PC-9 (cell line): ENCODE results near the gene SETDB2. TPM values are rescaled to one million over a fixed set of nuclear protein-coding genes. Genes with fewer than 3 reads are reported as not detected.

Experiments used
- BruUV-seq: library from RNA; stranded (reverse); fragments of 400-500 nt; replicated peaks from 2 replicates; lab custom pipeline; 2021; lab: Mats Ljungman, UMichigan
- CTCF ChIA-PET: fragments of 300-600 bp; sonication (Branson Sonifier 250); formaldehyde crosslinking; loops from one replicate; lab custom pipeline; 2022; ENCODE audit warnings: antibody characterized with exemption; lab: Charles Lee
- POLR2A ChIA-PET: fragments of 300-600 bp; sonication (Branson Sonifier 250); formaldehyde crosslinking; loops from one replicate; lab custom pipeline; 2022; ENCODE audit warnings: antibody characterized with exemption; ENCODE audit not compliant: unreplicated experiment; lab: Charles Lee
- DNase-seq, 2 experiments: peaks; one replicate each; pipeline versions ENCODE4 v3.0.0 to v3.0.0-alpha.2; 2015 to 2022; ENCODE audit warnings: mixed read lengths in 1 of 2
- H2AFZ ChIP-seq: fragments of 200-600 bp; sonication (generic); 2 replicates; pipeline ENCODE4 v1.8.1; 2017; ENCODE audit warnings: antibody characterized with exemption
- H3F3A ChIP-seq: fragments of 200-600 bp; sonication (generic); 2 replicates; pipeline ENCODE4 v1.8.1; 2017; ENCODE audit warnings: antibody characterized with exemption, mild to moderate bottlenecking, low read depth; ENCODE audit not compliant: insufficient read depth
- H3K27ac ChIP-seq: fragments of 200-600 bp; sonication (generic); 2 replicates; pipeline ENCODE4 v1.6.1; 2016; ENCODE audit warnings: mixed run types
- H3K27me3 ChIP-seq: fragments of 200-600 bp; sonication (generic); 2 replicates; pipeline ENCODE4 v1.6.1; 2016; ENCODE audit warnings: low read depth, mixed run types; ENCODE audit not compliant: insufficient read depth
- H3K36me3 ChIP-seq: fragments of 200-600 bp; sonication (generic); 2 replicates; pipeline ENCODE4 v1.6.1; 2016; ENCODE audit warnings: low read depth, mixed run types
- H3K4me1 ChIP-seq: fragments of 200-600 bp; sonication (generic); replicated peaks from 2 replicates; pipeline ENCODE4 v1.6.1; 2016; ENCODE audit warnings: mixed run types; ENCODE audit not compliant: insufficient read depth
- H3K4me2 ChIP-seq: fragments of 200-600 bp; sonication (generic); 2 replicates; pipeline ENCODE4 v1.6.1; 2017; ENCODE audit warnings: mixed run types
- H3K4me3 ChIP-seq: fragments of 200-600 bp; sonication (generic); 2 replicates; pipeline ENCODE4 v1.6.1; 2016; ENCODE audit warnings: mixed run types
- H3K79me2 ChIP-seq: fragments of 200-600 bp; sonication (generic); 2 replicates; pipeline ENCODE4 v1.6.1; 2017; ENCODE audit warnings: low read depth, mixed run types
- H3K9me2 ChIP-seq: fragments of 200-600 bp; sonication (generic); 2 replicates; pipeline ENCODE4 v1.8.1; 2017; ENCODE audit warnings: mild to moderate bottlenecking; ENCODE audit not compliant: insufficient read depth
- H3K9me3 ChIP-seq: fragments of 200-600 bp; sonication (generic); 2 replicates; pipeline ENCODE4 v1.8.1; 2016; ENCODE audit warnings: low read depth; ENCODE audit not compliant: insufficient read depth
- H4K20me1 ChIP-seq: fragments of 200-600 bp; sonication (generic); 2 replicates; pipeline ENCODE4 v1.8.1; 2017; ENCODE audit not compliant: insufficient read depth
- CTCF ChIP-seq: fragments of 200-600 bp; sonication (generic); conservative IDR thresholded peaks from 2 replicates; pipeline ENCODE4 v1.6.1; 2017; ENCODE audit warnings: mixed run types, antibody characterized with exemption, mild to moderate bottlenecking, moderate library complexity
- EZH2 ChIP-seq: fragments of 200-600 bp; sonication (generic); IDR thresholded peaks from 2 replicates; pipeline ENCODE4 v1.8.0; 2017; ENCODE audit warnings: antibody characterized with exemption, low read depth
- intact Hi-C: fragments of 100-400 bp; cut with micrococcal nuclease; formaldehyde crosslinking; loops from one replicate; pipeline ENCODE4 v1.10.0; 2022; ENCODE audit not compliant: unreplicated experiment
- total RNA-seq: library from RNA; stranded (reverse); gene quantifications from 2 replicates; pipeline ENCODE4 v1.2.3, GENCODE V29; 2021

Gene SETDB2
- total RNA-seq, 1 experiment from 2014 or later: 6.9 TPM

GRCh38 chr13:49395878-49396380 is 48.1 kb upstream of the SETDB2 start:
- Histone ChIP-seq H3K4me2 (no peak overlapping the region), H3K36me3 (no peaks in the 10 kb centered on the region), H2AFZ (no peak overlapping the region), H4K20me1 (no peaks in the 10 kb centered on the region), H3K4me1 (peaks cover 24% of the 10 kb centered on the region), H3K27ac (no peak overlapping the region), H3K4me3 (no peak overlapping the region), H3K9me3 (no peaks in the 10 kb centered on the region; the same call in 1 of the 2 replicates), H3F3A (peaks cover 14% of the 10 kb centered on the region; the same call in 1 of the 2 replicates), H3K79me2 (peaks cover 6% of the 10 kb centered on the region; the same call in 1 of the 2 replicates), H3K27me3 (no peaks in the 10 kb centered on the region), H3K9me2 (no peaks in the 10 kb centered on the region)
- BruUV-seq: no TSS peak
- ChIA-PET POLR2A (no interaction called here), CTCF (no interaction called here)
- TF ChIP-seq CTCF: no peak
- no peak for TF ChIP-seq EZH2
- intact Hi-C loops: no loop called here
- no peak for DNase-seq

GRCh38 chr13:49399801-49400472 is 44.1 kb upstream of the SETDB2 start:
- H3K9me3 ChIP-seq: no peaks in the 10 kb centered on the region; the same call in 1 of the 2 replicates
- H3K4me2 ChIP-seq: peak overlapping the region; percentile 76
- no peaks in the 10 kb centered on the region for H3K27me3 ChIP-seq
- H3K79me2 ChIP-seq: peaks cover 6% of the 10 kb centered on the region; the same call in 1 of the 2 replicates
- BruUV-seq: no TSS peak
- H3K27ac ChIP-seq: peak overlapping the region; percentile 84
- POLR2A ChIA-PET: interaction anchor here (0.6 kb wide), 1 partner anchor 1110 kb away, joined by 6 read pairs; no protein-coding TSS in a partner anchor
- no peaks in the 10 kb centered on the region for H3K9me2 ChIP-seq
- peaks cover 35% of the 10 kb centered on the region for H3K4me1 ChIP-seq
- H2AFZ ChIP-seq: no peak overlapping the region; the same call in 1 of the 2 replicates
- CTCF ChIA-PET: no interaction called here
- no peaks in the 10 kb centered on the region for H3K36me3 ChIP-seq
- no peaks in the 10 kb centered on the region for H4K20me1 ChIP-seq
- peak overlapping the region; percentile 42; the same call in 1 of the 2 replicates for H3K4me3 ChIP-seq
- no peak for TF ChIP-seq CTCF
- no peak for TF ChIP-seq EZH2
- peak in 1 of 2 experiments; percentile 93 for DNase-seq
- peaks cover 17% of the 10 kb centered on the region; the same call in 1 of the 2 replicates for H3F3A ChIP-seq
- intact Hi-C loops: no loop called here

GRCh38 chr13:49400755-49401659 is 43.1 kb upstream of the SETDB2 start:
- POLR2A ChIA-PET: interaction anchor here (0.5 to 0.7 kb wide), 3 partner anchors 44 to 1111 kb away, joined by 4 to 6 read pairs (median 4); no protein-coding TSS in a partner anchor
- Histone ChIP-seq H3K9me2 (no peaks in the 10 kb centered on the region), H3K27ac (peak overlapping the region; percentile 84), H3K4me2 (peak overlapping the region; percentile 76), H3K4me1 (peaks cover 35% of the 10 kb centered on the region), H2AFZ (no peak overlapping the region), H3K4me3 (peak overlapping the region; percentile 37; the same call in 1 of the 2 replicates), H3F3A (peaks cover 17% of the 10 kb centered on the region; the same call in 1 of the 2 replicates), H3K36me3 (no peaks in the 10 kb centered on the region), H3K27me3 (no peaks in the 10 kb centered on the region), H4K20me1 (no peaks in the 10 kb centered on the region), H3K79me2 (peaks cover 6% of the 10 kb centered on the region; the same call in 1 of the 2 replicates), H3K9me3 (no peaks in the 10 kb centered on the region; the same call in 1 of the 2 replicates)
- CTCF ChIA-PET: interaction anchor here (0.6 kb wide), 3 partner anchors 16 to 87 kb away, joined by 3 read pairs; no protein-coding TSS in a partner anchor
- peak; percentile 45 to 95 for DNase-seq
- BruUV-seq: no TSS peak
- no peak for TF ChIP-seq CTCF
- TF ChIP-seq EZH2: no peak
- intact Hi-C loops: no loop called here
